Measurements from ENCODE around the gene RIN3. TPM values are rescaled to one million over a fixed set of nuclear protein-coding genes. Genes with fewer than 3 reads are reported as not detected.

Gene RIN3
- total and polyA plus RNA-seq, 10 of the 15 experiments (the other 5 are each of a cell fraction or from before 2014, with no cell fraction given), result 0.91 to 23.3 (median 6.3) TPM

DNA sequence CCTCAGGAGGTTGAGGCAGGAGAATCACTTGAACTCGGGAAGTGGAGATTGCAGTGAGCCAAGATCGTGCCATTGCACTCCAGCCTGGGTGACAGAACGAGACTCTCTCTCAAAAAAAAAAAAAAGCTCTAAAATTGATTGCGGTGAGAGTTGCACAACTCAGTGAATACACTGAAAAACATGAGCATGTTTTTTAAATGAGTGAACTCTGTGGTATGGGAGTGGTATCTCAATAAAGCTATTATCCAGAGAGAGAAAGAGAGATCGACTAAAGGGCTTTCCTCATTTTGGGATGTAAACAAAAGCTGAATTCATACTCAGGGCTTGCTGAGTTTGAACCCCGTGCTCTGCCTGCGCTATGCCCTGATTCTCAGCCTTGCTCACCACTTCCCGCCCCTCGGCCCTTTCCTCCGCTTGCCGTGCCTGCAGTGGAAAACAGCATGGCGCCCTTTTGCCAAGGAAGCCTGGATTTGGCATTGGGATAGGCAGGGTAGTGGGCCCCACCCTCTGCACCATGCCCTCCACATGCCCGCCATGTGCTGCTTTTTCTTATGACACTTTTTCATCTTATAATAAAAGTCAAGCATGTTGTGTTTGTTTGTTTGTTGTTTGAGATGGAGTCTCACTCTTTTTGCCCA lies 132.4 kb downstream of the RIN3 start:
- ChIA-PET RAD21 (ENCODE audit: unreplicated experiment) (interaction anchor here (1.1 to 1.5 kb wide), 2 partner anchors 10 to 57 kb away, joined by 3 to 4 read pairs; no protein-coding TSS in a partner anchor), CTCF (interaction anchor here (0.8 to 1.7 kb wide), 5 partner anchors 11 to 60 kb away, joined by 3 to 6 read pairs (median 3); no protein-coding TSS in a partner anchor), SMC1A (ENCODE audit: uncharacterized antibody, unreplicated experiment) (interaction anchor here (0.6 to 4.1 kb wide), 8 partner anchors 11 to 1699 kb away, joined by 3 to 30 read pairs (median 4); no protein-coding TSS in a partner anchor), POLR2A (interaction anchor here (0.5 to 1.3 kb wide), 5 partner anchors 8 to 47 kb away, joined by 3 to 6 read pairs (median 3); no protein-coding TSS in a partner anchor)
- no peaks in the 10 kb centered on the region for H3K27me3 ChIP-seq (replicated peaks in 1 of 2; ENCODE audit: control insufficient read depth in 2 of 2, insufficient read depth in 2 of 2, low read length in 1 of 2)
- H2AFZ ChIP-seq (ENCODE audit: control insufficient read depth, low read depth, low read length), result no peak overlapping the region
- H3K4me2 ChIP-seq (ENCODE audit: control insufficient read depth, insufficient read depth), result 0 out of 2 replicates have a peak overlapping the region, but pooled peaks have one; percentile 63
- no peaks in the 10 kb centered on the region for H4K20me1 ChIP-seq (ENCODE audit: control insufficient read depth, insufficient read depth)
- peaks cover 4% of the 10 kb centered on the region; the same call in 2 of the 3 replicates for H3K9me3 ChIP-seq (replicated peaks; ENCODE audit: control insufficient read depth, insufficient read depth, low read length)
- BruUV-seq (replicated peaks), result no TSS peak
- WGBS (ENCODE audit: insufficient coverage, insufficient replicate concordance, low lambda C conversion rate, missing lambda C conversion rate), result 93% methylated on average over 13 of the region's 13 CpGs
- H3K27ac ChIP-seq (ENCODE audit: control insufficient read depth, insufficient read depth), result no peak overlapping the region
- ATAC-seq (no peak), DNase-seq (ENCODE audit: low read depth, low spot score) (no peak), FAIRE-seq (no peak)
- in situ Hi-C loops (cut with MboI), result no loop called here
- H3K9ac ChIP-seq (ENCODE audit: control insufficient read depth, insufficient read depth, low read length), result no peak overlapping the region
- no peaks in the 10 kb centered on the region for H3K79me2 ChIP-seq (ENCODE audit: control insufficient read depth, insufficient read depth, low read length)
- intact Hi-C loops (cut with micrococcal nuclease; ENCODE audit: unreplicated experiment), result no loop called here
- H3K4me1 ChIP-seq (ENCODE audit: control insufficient read depth, insufficient read depth, low read length), result peaks cover 27% of the 10 kb centered on the region
- no peak overlapping the region for H3K4me3 ChIP-seq
- TF ChIP-seq, protein P1, sequence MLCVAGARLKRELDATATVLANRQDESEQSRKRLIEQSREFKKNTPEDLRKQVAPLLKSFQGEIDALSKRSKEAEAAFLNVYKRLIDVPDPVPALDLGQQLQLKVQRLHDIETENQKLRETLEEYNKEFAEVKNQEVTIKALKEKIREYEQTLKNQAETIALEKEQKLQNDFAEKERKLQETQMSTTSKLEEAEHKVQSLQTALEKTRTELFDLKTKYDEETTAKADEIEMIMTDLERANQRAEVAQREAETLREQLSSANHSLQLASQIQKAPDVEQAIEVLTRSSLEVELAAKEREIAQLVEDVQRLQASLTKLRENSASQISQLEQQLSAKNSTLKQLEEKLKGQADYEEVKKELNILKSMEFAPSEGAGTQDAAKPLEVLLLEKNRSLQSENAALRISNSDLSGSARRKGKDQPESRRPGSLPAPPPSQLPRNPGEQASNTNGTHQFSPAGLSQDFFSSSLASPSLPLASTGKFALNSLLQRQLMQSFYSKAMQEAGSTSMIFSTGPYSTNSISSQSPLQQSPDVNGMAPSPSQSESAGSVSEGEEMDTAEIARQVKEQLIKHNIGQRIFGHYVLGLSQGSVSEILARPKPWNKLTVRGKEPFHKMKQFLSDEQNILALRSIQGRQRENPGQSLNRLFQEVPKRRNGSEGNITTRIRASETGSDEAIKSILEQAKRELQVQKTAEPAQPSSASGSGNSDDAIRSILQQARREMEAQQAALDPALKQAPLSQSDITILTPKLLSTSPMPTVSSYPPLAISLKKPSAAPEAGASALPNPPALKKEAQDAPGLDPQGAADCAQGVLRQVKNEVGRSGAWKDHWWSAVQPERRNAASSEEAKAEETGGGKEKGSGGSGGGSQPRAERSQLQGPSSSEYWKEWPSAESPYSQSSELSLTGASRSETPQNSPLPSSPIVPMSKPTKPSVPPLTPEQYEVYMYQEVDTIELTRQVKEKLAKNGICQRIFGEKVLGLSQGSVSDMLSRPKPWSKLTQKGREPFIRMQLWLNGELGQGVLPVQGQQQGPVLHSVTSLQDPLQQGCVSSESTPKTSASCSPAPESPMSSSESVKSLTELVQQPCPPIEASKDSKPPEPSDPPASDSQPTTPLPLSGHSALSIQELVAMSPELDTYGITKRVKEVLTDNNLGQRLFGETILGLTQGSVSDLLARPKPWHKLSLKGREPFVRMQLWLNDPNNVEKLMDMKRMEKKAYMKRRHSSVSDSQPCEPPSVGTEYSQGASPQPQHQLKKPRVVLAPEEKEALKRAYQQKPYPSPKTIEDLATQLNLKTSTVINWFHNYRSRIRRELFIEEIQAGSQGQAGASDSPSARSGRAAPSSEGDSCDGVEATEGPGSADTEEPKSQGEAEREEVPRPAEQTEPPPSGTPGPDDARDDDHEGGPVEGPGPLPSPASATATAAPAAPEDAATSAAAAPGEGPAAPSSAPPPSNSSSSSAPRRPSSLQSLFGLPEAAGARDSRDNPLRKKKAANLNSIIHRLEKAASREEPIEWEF (IDR thresholded peaks at IDR 0.05; ENCODE audit: insufficient replicate concordance, low read depth, low read length), result no peak
- TF ChIP-seq, protein P2, sequence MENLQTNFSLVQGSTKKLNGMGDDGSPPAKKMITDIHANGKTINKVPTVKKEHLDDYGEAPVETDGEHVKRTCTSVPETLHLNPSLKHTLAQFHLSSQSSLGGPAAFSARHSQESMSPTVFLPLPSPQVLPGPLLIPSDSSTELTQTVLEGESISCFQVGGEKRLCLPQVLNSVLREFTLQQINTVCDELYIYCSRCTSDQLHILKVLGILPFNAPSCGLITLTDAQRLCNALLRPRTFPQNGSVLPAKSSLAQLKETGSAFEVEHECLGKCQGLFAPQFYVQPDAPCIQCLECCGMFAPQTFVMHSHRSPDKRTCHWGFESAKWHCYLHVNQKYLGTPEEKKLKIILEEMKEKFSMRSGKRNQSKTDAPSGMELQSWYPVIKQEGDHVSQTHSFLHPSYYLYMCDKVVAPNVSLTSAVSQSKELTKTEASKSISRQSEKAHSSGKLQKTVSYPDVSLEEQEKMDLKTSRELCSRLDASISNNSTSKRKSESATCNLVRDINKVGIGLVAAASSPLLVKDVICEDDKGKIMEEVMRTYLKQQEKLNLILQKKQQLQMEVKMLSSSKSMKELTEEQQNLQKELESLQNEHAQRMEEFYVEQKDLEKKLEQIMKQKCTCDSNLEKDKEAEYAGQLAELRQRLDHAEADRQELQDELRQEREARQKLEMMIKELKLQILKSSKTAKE (IDR thresholded peaks at IDR 0.05; ENCODE audit: low read depth, poor library complexity, severe bottlenecking), result no peak
- no peak for TF ChIP-seq RB1 (IDR thresholded peaks at IDR 0.05; ENCODE audit: borderline replicate concordance)
- H3K36me3 ChIP-seq (ENCODE audit: control insufficient read depth in 2 of 2, insufficient read depth in 2 of 2, low read length in 1 of 2), result peaks cover 0 to 4% of the 10 kb centered on the region in 2 experiments; a peak in 2 of 4 replicates
